WI38 (cell line): ENCODE measurements around the gene SPR.

ENCODE experiments used
- H3K4me3 ChIP-seq: 2 replicates; pipeline ENCODE4 v1.5.1; 2011; ENCODE audit warnings: low read depth, mild to moderate bottlenecking, control low read depth, low read length
- TF ChIP-seq, protein P1 (sequence below): IDR thresholded peaks from 2 replicates; pipeline ENCODE4 v1.5.1; 2012; ENCODE audit warnings: low read depth, mild to moderate bottlenecking, control low read depth, low read length

Gene SPR

DNA sequence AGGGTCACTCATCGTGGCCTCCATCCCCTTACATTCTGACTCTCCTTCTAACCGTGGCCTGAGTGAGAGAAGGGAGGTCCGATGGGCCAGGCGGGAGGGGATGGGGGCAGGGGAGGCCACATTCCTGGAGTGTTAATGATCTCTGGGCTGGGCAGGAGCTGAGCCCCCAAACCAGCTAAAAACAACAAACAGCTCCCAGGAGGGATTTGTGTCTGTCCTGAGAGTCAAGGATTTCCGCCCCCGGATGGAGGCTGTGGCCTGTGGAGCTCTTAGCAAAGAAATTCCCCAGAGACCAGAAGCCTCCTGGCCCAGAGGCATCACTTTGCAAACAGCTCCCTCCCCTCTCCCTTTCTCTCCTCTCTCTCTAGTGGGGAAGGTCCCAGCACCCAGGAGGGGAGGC is 53.6 kb downstream of the SPR start:
- no peak overlapping the region for H3K4me3 ChIP-seq
- TF ChIP-seq, protein P1, sequence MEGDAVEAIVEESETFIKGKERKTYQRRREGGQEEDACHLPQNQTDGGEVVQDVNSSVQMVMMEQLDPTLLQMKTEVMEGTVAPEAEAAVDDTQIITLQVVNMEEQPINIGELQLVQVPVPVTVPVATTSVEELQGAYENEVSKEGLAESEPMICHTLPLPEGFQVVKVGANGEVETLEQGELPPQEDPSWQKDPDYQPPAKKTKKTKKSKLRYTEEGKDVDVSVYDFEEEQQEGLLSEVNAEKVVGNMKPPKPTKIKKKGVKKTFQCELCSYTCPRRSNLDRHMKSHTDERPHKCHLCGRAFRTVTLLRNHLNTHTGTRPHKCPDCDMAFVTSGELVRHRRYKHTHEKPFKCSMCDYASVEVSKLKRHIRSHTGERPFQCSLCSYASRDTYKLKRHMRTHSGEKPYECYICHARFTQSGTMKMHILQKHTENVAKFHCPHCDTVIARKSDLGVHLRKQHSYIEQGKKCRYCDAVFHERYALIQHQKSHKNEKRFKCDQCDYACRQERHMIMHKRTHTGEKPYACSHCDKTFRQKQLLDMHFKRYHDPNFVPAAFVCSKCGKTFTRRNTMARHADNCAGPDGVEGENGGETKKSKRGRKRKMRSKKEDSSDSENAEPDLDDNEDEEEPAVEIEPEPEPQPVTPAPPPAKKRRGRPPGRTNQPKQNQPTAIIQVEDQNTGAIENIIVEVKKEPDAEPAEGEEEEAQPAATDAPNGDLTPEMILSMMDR, result no peak
